Common myeloid progenitor, CD34-positive (primary cell): ENCODE results near the gene ULK4.

Source experiments
- CTCF ChIA-PET: fragments of 350-600 bp; sonication (Branson Sonifier 250); formaldehyde crosslinking; loops from one replicate; lab custom pipeline; 2021; ENCODE audit warnings: antibody characterized with exemption; lab: Charles Lee
- POLR2A ChIA-PET: fragments of 350-600 bp; sonication (Branson Sonifier 250); formaldehyde crosslinking; loops from one replicate; lab custom pipeline; 2021; ENCODE audit warnings: antibody characterized with exemption; lab: Charles Lee
- DNase-seq, 3 donors: peaks; one replicate each; pipeline versions ENCODE4 v3.0.0 to v3.0.0-alpha.2; 2013
- H3K27ac ChIP-seq, 2 experiments: 1 replicate in 1 of 2; 2 replicates in 1 of 2; pipeline ENCODE4 v1.7.0; 2013; ENCODE audit warnings: inconsistent platforms in 2 of 2, low read length in 2 of 2, mild to moderate bottlenecking in 2 of 2, low read depth in 1 of 2, moderate library complexity in 1 of 2; ENCODE audit not compliant: severe bottlenecking in 2 of 2, insufficient read depth in 1 of 2, poor library complexity in 1 of 2
- H3K27me3 ChIP-seq, 5 experiments: replicated peaks in 2 of 5; 1 replicate in 3 of 5; 2 replicates in 2 of 5; pipeline versions ENCODE4 v1.6.1 to v1.7.0; 2013; ENCODE audit warnings: low read length in 4 of 5, mild to moderate bottlenecking in 2 of 5, moderate library complexity in 2 of 5, inconsistent platforms in 1 of 5; ENCODE audit not compliant: insufficient read depth in 5 of 5, control insufficient read depth in 4 of 5
- H3K36me3 ChIP-seq, 4 experiments: 1 replicate in 2 of 4; 2 replicates in 2 of 4; pipeline versions ENCODE4 v1.6.1 to v1.7.0; 2013; ENCODE audit warnings: low read length in 3 of 4, control low read depth in 1 of 4, mild to moderate bottlenecking in 1 of 4; ENCODE audit not compliant: control insufficient read depth in 4 of 4, insufficient read depth in 4 of 4
- H3K4me1 ChIP-seq, 4 experiments: 1 replicate in 3 of 4; 2 replicates in 1 of 4; pipeline versions ENCODE4 v1.6.1 to v1.7.1; 2013; ENCODE audit warnings: low read length in 3 of 4, mild to moderate bottlenecking in 3 of 4, control low read depth in 1 of 4, inconsistent platforms in 1 of 4, moderate library complexity in 1 of 4; ENCODE audit not compliant: control insufficient read depth in 4 of 4, insufficient read depth in 4 of 4; ENCODE audit errors: control extremely low read depth in 1 of 4
- H3K4me3 ChIP-seq, 7 experiments: 1 replicate in 4 of 7; 2 replicates in 3 of 7; pipeline versions ENCODE4 v1.5.1 to v1.7.0; 2013; ENCODE audit warnings: mild to moderate bottlenecking in 7 of 7, low read length in 6 of 7, moderate library complexity in 6 of 7, inconsistent platforms in 2 of 7, low read depth in 2 of 7, control low read depth in 1 of 7; ENCODE audit not compliant: insufficient read depth in 4 of 7, control insufficient read depth in 1 of 7; ENCODE audit errors: extremely low read depth in 1 of 7
- H3K9me3 ChIP-seq, 5 experiments: 1 replicate in 4 of 5; 2 replicates in 1 of 5; pipeline versions ENCODE4 v1.6.1 to v1.7.1; 2013; ENCODE audit warnings: low read length in 4 of 5, mild to moderate bottlenecking in 2 of 5, inconsistent platforms in 1 of 5, low read depth in 1 of 5, moderate library complexity in 1 of 5; ENCODE audit not compliant: control insufficient read depth in 4 of 5, insufficient read depth in 2 of 5; ENCODE audit errors: control extremely low read depth in 1 of 5
- WGBS: methylation state at CpG from one replicate; pipeline ENCODE4 v1.1.5; 2013; ENCODE audit not compliant: insufficient coverage; 5-methylcytosine and 5-hydroxymethylcytosine counted together

ULK4 gene

DNA sequence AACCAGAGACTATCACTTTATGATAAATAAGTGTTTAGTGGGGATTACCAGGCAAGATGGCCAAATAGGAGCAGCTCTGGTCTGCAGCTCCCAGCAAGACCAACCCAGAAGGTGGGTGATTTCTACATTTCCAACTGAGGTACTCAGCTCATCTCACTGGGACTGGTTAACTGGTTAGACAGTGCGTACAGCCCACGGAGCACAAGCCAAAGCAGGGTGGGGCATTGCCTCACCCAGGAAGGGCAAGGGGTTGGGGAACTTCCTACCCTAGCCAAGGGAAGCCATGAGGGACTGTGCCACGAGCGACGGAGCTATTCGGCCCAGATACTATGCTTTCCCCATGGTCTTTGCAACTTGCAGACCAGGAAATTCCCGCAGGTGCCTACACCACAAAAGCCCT is 591.6 kb downstream of the ULK4 start:
- H3K27me3 ChIP-seq: no peaks in the 10 kb centered on the region
- H3K27ac ChIP-seq: no peak overlapping the region
- WGBS: 100% methylated on average over 7 of the region's 7 CpGs
- peaks cover 0 to 2% (median 0%) of the 10 kb centered on the region in 5 experiments for H3K9me3 ChIP-seq
- no peaks in the 10 kb centered on the region for H3K36me3 ChIP-seq
- POLR2A ChIA-PET: no interaction called here
- no peak overlapping the region for H3K4me3 ChIP-seq
- DNase-seq: no peak
- no peaks in the 10 kb centered on the region for H3K4me1 ChIP-seq
- CTCF ChIA-PET: no interaction called here

DNA sequence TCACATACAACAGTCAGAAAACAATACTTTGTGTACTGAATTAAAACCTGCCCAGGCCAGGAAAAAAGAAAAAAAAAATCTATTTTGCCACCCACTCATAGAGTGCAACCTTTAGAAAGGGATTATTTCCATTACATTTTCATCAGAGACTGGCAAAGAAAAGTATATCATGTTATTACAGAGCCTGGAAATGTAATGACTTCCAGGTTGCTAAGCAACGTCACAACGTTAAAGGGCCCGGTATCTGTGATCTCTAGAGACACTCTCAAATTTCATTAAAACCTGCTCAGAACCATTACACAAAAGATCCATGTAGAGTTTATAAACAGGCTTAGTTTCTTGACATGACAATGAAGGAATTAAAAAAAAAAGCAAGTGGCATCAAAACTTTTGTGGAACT is 592.1 kb downstream of the ULK4 start:
- H3K27me3 ChIP-seq: no peaks in the 10 kb centered on the region
- ChIA-PET CTCF (no interaction called here), POLR2A (no interaction called here)
- peak in 2 of 3 donors; percentile 22 to 33 for DNase-seq
- no peak overlapping the region for H3K4me3 ChIP-seq
- H3K4me1 ChIP-seq: no peaks in the 10 kb centered on the region
- H3K36me3 ChIP-seq: no peaks in the 10 kb centered on the region
- no CpG with 5 or more reads among the region's 3 CpGs for WGBS
- no peak overlapping the region for H3K27ac ChIP-seq
- peaks cover 0 to 2% (median 0%) of the 10 kb centered on the region in 5 experiments for H3K9me3 ChIP-seq

DNA sequence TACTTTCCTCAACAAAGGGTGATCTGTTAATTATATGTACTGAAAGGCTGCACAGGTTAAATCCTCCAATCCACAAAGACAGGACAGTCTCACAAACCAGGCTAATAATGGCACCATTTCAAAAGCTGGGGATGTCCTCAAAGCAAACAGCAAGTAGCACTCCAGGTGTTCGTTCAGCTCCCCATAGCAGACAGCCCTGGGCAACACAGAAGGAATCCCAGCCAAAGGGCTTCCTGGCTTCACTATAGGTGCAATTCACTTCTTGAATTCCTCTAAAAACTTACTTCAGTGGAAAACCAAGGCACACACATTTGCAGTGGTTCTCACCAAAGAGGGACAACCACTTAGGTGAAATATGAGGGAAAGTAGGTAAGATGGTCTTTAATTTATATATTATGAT is 595.9 kb downstream of the ULK4 start:
- H3K27ac ChIP-seq: no peak overlapping the region
- no peaks in the 10 kb centered on the region for H3K27me3 ChIP-seq
- no peaks in the 10 kb centered on the region for H3K4me1 ChIP-seq
- POLR2A ChIA-PET: no interaction called here
- no peak for DNase-seq
- H3K4me3 ChIP-seq: no peak overlapping the region
- CTCF ChIA-PET: no interaction called here
- 100% methylated on average over 1 of the region's 1 CpG for WGBS
- no peaks in the 10 kb centered on the region for H3K9me3 ChIP-seq
- H3K36me3 ChIP-seq: no peaks in the 10 kb centered on the region

DNA sequence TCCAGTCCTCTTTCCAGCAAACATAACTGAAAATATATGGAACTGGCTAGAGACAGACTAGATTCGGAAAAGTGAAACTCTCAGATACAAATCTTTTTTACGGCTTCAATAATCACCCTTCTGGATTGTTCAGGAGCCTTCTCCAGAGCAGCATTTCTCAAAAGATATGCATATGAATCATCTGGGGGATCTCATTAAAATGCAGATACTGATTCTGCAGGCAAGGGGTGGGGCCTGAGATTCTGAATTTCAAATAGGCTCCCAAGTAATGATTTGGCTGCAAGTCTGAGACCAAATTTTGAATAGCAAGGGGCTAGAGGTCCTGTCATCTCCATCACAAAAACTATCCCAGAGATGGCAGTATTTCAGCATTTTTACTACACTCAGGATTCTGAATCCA is 597.2 kb downstream of the ULK4 start:
- Histone ChIP-seq H3K27me3 (no peaks in the 10 kb centered on the region), H3K36me3 (no peaks in the 10 kb centered on the region), H3K4me3 (no peak overlapping the region), H3K4me1 (no peaks in the 10 kb centered on the region), H3K27ac (no peak overlapping the region), H3K9me3 (no peaks in the 10 kb centered on the region)
- 100% methylated on average over 2 of the region's 2 CpGs for WGBS
- POLR2A ChIA-PET: no interaction called here
- no peak for DNase-seq
- CTCF ChIA-PET: no interaction called here

DNA sequence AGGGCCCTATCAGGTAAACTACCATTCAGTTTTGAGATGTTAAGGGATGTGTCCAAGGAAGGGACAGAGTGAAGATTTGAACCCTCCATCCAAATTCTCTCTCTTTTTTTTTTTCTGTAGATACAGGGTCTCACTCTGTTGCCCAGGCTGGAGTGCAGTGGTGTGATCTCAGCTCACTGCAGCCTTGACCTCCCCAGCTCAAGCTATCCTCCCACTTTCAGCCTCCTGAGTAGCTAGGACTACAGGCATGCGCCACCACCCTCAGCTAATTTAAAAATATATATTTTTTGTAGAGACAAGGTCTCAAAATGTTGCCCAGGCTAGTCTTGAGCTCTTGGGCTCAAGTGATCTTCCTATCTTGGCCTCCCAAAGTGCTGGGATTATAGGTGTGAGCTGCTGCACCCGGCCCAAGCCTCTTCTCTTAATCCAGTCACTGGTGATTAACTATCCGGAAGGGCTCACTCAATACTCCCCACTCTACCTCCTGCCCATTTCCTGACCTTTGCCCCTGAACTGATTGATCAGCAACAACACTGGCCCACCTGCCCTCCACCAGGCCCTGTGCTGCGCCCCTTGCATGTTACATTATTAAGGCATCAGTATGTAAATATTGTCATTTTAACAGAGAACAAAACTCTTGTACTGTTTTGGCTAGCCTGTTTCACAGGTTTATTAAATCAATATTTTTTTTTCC is 597.9 kb downstream of the ULK4 start:
- DNase-seq: no peak
- H3K36me3 ChIP-seq: no peaks in the 10 kb centered on the region
- CTCF ChIA-PET: no interaction called here
- no peak overlapping the region for H3K4me3 ChIP-seq
- H3K9me3 ChIP-seq: no peaks in the 10 kb centered on the region
- no CpG with 5 or more reads among the region's 4 CpGs for WGBS
- H3K27ac ChIP-seq: no peak overlapping the region
- H3K4me1 ChIP-seq: no peaks in the 10 kb centered on the region
- no peaks in the 10 kb centered on the region for H3K27me3 ChIP-seq
- POLR2A ChIA-PET: no interaction called here

DNA sequence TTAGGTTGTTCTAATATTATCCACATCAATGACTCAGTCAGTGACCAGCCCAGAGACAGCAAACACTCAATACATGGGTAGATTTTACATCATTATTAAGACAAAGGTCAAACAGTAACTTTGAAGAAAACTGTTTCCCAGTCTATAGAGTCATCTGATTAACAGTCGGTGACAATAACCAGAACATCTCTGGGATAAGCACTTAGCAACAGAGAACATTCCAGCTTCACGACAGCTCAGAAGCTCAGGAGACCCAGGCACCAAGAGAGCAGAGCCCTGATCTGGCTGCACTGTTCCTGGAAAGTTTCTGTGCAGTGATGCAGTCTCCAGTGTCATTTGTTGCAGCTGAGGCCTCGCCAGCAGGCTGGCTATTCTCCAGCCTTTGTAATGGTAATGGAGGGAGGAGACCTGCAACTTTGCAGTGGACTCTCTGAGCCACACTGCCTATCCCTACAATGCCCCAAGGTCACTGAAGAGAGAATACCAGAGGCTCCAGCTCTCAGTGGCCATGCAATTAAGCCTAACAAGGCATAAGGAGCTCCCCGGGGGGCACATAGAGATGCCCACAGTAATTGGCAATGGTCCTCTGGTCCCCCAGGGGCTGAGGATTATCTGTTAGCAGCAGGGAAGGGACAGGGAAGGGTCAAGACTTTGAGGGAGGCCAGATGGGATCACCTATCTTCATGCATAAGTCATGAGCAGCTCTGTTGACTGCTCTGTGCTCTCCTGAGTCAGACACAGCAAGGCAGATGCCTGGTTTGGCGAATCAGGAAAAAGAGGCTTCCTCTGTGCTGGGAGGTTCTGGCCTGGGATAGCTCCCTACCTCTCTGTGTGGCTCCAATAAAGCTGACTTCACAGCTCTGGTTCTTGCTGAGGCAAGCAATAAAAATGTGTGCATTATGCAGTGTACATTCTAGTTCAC is 599.0 kb downstream of the ULK4 start:
- ChIA-PET POLR2A (no interaction called here), CTCF (interaction anchor here (2.0 kb wide), 1 partner anchor 18 kb away, joined by 4 read pairs; no protein-coding TSS in a partner anchor)
- Histone ChIP-seq H3K4me1 (no peaks in the 10 kb centered on the region), H3K4me3 (no peak overlapping the region), H3K36me3 (no peaks in the 10 kb centered on the region), H3K27ac (no peak overlapping the region), H3K27me3 (no peaks in the 10 kb centered on the region), H3K9me3 (no peaks in the 10 kb centered on the region)
- DNase-seq: no peak
- 96% methylated on average over 5 of the region's 5 CpGs for WGBS

DNA sequence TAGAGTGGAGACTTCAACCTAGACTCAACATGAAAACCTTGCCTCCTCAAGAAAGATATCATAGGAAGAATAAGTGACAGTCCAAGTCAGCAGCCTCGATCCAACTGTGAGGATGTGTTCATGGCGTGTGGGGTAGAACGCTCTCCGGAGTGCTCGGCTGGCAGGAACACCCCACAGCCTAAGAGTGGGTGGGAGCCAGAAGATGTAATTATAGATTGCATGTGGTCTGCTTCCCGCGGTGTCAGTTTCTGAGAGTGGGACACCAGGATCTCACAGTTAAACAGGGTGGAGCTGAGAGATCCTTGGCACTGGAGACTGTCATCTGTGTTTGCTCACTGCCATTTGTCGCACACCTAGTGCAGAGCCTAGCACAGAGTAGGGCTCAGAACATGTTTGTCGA is 604.6 kb downstream of the ULK4 start:
- POLR2A ChIA-PET: no interaction called here

More for the DNA sequence above, 604.6 kb downstream of the ULK4 start:
- Histone ChIP-seq H3K9me3 (no peaks in the 10 kb centered on the region), H3K4me1 (peaks cover 0 to 3% (median 0%) of the 10 kb centered on the region in 4 experiments), H3K27me3 (no peaks in the 10 kb centered on the region), H3K27ac (no peak overlapping the region), H3K36me3 (no peaks in the 10 kb centered on the region), H3K4me3 (no peak overlapping the region)
- no peak for DNase-seq
- CTCF ChIA-PET: interaction anchor here (0.6 kb wide), 1 partner anchor 87 kb away, joined by 3 read pairs; no protein-coding TSS in a partner anchor
- WGBS: 88% methylated on average over 8 of the region's 9 CpGs
